IPS-20b (cell line): ENCODE measurements around the gene JUP.

ENCODE experiments used
- H3K27ac ChIP-seq: one replicate; pipeline ENCODE4 v1.5.1; 2013; ENCODE audit warnings: low read length
- H3K27me3 ChIP-seq: 2 replicates; pipeline ENCODE4 v1.6.1; 2013; ENCODE audit warnings: mild to moderate bottlenecking, low read length, inconsistent platforms; ENCODE audit not compliant: insufficient read depth
- H3K36me3 ChIP-seq: 2 replicates; pipeline ENCODE4 v1.6.1; 2013; ENCODE audit warnings: low read depth, mild to moderate bottlenecking, inconsistent platforms, low read length, moderate library complexity; ENCODE audit not compliant: insufficient read depth
- H3K4me1 ChIP-seq: 2 replicates; pipeline ENCODE4 v1.6.1; 2013; ENCODE audit warnings: mild to moderate bottlenecking, control low read depth, inconsistent platforms, low read length, moderate library complexity; ENCODE audit not compliant: insufficient read depth
- H3K4me3 ChIP-seq: 2 replicates; pipeline ENCODE4 v1.5.1; 2013; ENCODE audit warnings: mild to moderate bottlenecking, low read length, inconsistent platforms
- H3K9ac ChIP-seq: 2 replicates; pipeline ENCODE4 v1.6.1; 2013; ENCODE audit warnings: low read depth, mild to moderate bottlenecking, inconsistent platforms, low read length, moderate library complexity
- H3K9me3 ChIP-seq: 2 replicates; pipeline ENCODE4 v1.6.1; 2013; ENCODE audit warnings: mild to moderate bottlenecking, low read depth, low read length, inconsistent platforms; ENCODE audit not compliant: insufficient read depth

JUP gene

GRCh38 chr17:41775394-41776226 lies 10.9 kb downstream of the JUP start:
- Histone ChIP-seq H3K9ac (peak overlapping the region; percentile 45), H3K27ac (no peak overlapping the region), H3K27me3 (no peaks in the 10 kb centered on the region), H3K9me3 (no peaks in the 10 kb centered on the region), H3K36me3 (peaks cover 21% of the 10 kb centered on the region), H3K4me3 (no peak overlapping the region; the same call in 1 of the 2 replicates), H3K4me1 (peaks cover 36% of the 10 kb centered on the region)

- no peak overlapping the region for H3K27ac ChIP-seq
- H3K4me1 ChIP-seq, result peaks cover 36% of the 10 kb centered on the region
- no peak overlapping the region for H3K9ac ChIP-seq
- no peak overlapping the region for H3K4me3 ChIP-seq
- H3K36me3 ChIP-seq, result peaks cover 39% of the 10 kb centered on the region
- H3K27me3 ChIP-seq, result no peaks in the 10 kb centered on the region
- H3K9me3 ChIP-seq, result no peaks in the 10 kb centered on the region
These were observed 12.7 kb downstream of the JUP start for GRCh38 chr17:41773731-41774193.

- Histone ChIP-seq H3K27me3 (no peaks in the 10 kb centered on the region), H3K9me3 (no peaks in the 10 kb centered on the region), H3K4me1 (peaks cover 36% of the 10 kb centered on the region), H3K36me3 (peaks cover 45% of the 10 kb centered on the region), H3K4me3 (no peak overlapping the region), H3K9ac (no peak overlapping the region; the same call in 1 of the 2 replicates), H3K27ac (peak overlapping the region; percentile 48)
These were observed 13.3 kb downstream of the JUP start for GRCh38 chr17:41773190-41773588.

GRCh38 chr17:41772586-41773189 lies 13.8 kb downstream of the JUP start:
- Histone ChIP-seq H3K4me3 (no peak overlapping the region), H3K9me3 (no peaks in the 10 kb centered on the region), H3K9ac (no peak overlapping the region; the same call in 1 of the 2 replicates), H3K27ac (peak overlapping the region; percentile 48), H3K36me3 (peaks cover 48% of the 10 kb centered on the region), H3K4me1 (peaks cover 36% of the 10 kb centered on the region), H3K27me3 (no peaks in the 10 kb centered on the region)

GRCh38 chr17:41772218-41772585 lies 14.3 kb downstream of the JUP start:
- Histone ChIP-seq H3K27ac (peak overlapping the region; percentile 48), H3K9me3 (no peaks in the 10 kb centered on the region), H3K4me3 (no peak overlapping the region), H3K36me3 (peaks cover 52% of the 10 kb centered on the region), H3K9ac (no peak overlapping the region), H3K27me3 (no peaks in the 10 kb centered on the region), H3K4me1 (peaks cover 33% of the 10 kb centered on the region)

- peaks cover 59% of the 10 kb centered on the region for H3K36me3 ChIP-seq
- peaks cover 29% of the 10 kb centered on the region for H3K4me1 ChIP-seq
- no peak overlapping the region for H3K9ac ChIP-seq
- no peaks in the 10 kb centered on the region for H3K9me3 ChIP-seq
- H3K27ac ChIP-seq, result no peak overlapping the region
- H3K27me3 ChIP-seq, result no peaks in the 10 kb centered on the region
- H3K4me3 ChIP-seq, result no peak overlapping the region
These were observed 14.9 kb downstream of the JUP start for GRCh38 chr17:41771389-41772206.

- no peak overlapping the region for H3K9ac ChIP-seq
- H3K27me3 ChIP-seq, result no peaks in the 10 kb centered on the region
- H3K27ac ChIP-seq, result no peak overlapping the region
- peaks cover 72% of the 10 kb centered on the region for H3K36me3 ChIP-seq
- peaks cover 16% of the 10 kb centered on the region for H3K4me1 ChIP-seq
- H3K4me3 ChIP-seq, result no peak overlapping the region
- H3K9me3 ChIP-seq, result no peaks in the 10 kb centered on the region
These were observed 16.5 kb downstream of the JUP start for GRCh38 chr17:41769985-41770384.

GRCh38 chr17:41769346-41769862 lies 17.1 kb downstream of the JUP start:
- Histone ChIP-seq H3K9me3 (no peaks in the 10 kb centered on the region), H3K27me3 (no peaks in the 10 kb centered on the region), H3K4me3 (no peak overlapping the region), H3K36me3 (peaks cover 78% of the 10 kb centered on the region), H3K27ac (no peak overlapping the region), H3K9ac (no peak overlapping the region), H3K4me1 (peaks cover 15% of the 10 kb centered on the region)

GRCh38 chr17:41768682-41769288 lies 17.7 kb downstream of the JUP start:
- no peaks in the 10 kb centered on the region for H3K9me3 ChIP-seq
- H3K4me3 ChIP-seq, result no peak overlapping the region
- H3K4me1 ChIP-seq, result peaks cover 13% of the 10 kb centered on the region
- no peaks in the 10 kb centered on the region for H3K27me3 ChIP-seq
- H3K9ac ChIP-seq, result no peak overlapping the region
- H3K27ac ChIP-seq, result no peak overlapping the region
- peaks cover 84% of the 10 kb centered on the region for H3K36me3 ChIP-seq

GRCh38 chr17:41767324-41768042 lies 19.0 kb downstream of the JUP start:
- Histone ChIP-seq H3K9ac (no peak overlapping the region), H3K27ac (no peak overlapping the region), H3K27me3 (no peaks in the 10 kb centered on the region), H3K9me3 (no peaks in the 10 kb centered on the region), H3K4me1 (peaks cover 7% of the 10 kb centered on the region; the same call in 1 of the 2 replicates), H3K4me3 (no peak overlapping the region), H3K36me3 (peaks cover 90% of the 10 kb centered on the region)
